Activated CD4-positive, alpha-beta T cell treated with anti-CD3 and anti-CD28 coated beads, Interleukin-2, amount 10 ng/mL, durations not matched to agents 7 days and 5 days (primary cell): Measurements from ENCODE around the gene ERC1. TPM values are rescaled to one million over a fixed set of nuclear protein-coding genes. Genes with fewer than 3 reads are reported as not detected.
A peak's percentile ranks its signal among the peaks of the same experiment; 100 is the strongest.
"Not testable (repeated sequence)": the region's sequence is repeated elsewhere in the genome, so short reads cannot be mapped to it uniquely, and the experiment has no call there.

ENCODE experiments used
- CTCF ChIA-PET: fragments of 350-600 bp; sonication (Branson Sonifier 250); formaldehyde crosslinking; loops from one replicate; lab custom pipeline; 2021; ENCODE audit warnings: antibody characterized with exemption; lab: Charles Lee
- POLR2A ChIA-PET: fragments of 350-600 bp; sonication (Branson Sonifier 250); formaldehyde crosslinking; loops from one replicate; lab custom pipeline; 2021; ENCODE audit warnings: antibody characterized with exemption; lab: Charles Lee
- DNase-seq: peaks from one replicate; pipeline ENCODE4 v3.0.0-alpha.2; 2020
- H3K27ac Mint-ChIP-seq: one replicate; pipeline ENCODE4 v1.8.0; 2021; ENCODE audit warnings: mild to moderate bottlenecking, moderate library complexity, mixed read lengths
- H3K27me3 Mint-ChIP-seq: one replicate; pipeline ENCODE4 v1.8.0; 2021; ENCODE audit warnings: mixed read lengths
- H3K36me3 Mint-ChIP-seq: one replicate; pipeline ENCODE4 v1.8.0; 2021; ENCODE audit warnings: low read depth, mixed read lengths
- H3K4me1 Mint-ChIP-seq: one replicate; pipeline ENCODE4 v1.8.0; 2021; ENCODE audit warnings: mixed read lengths
- H3K4me3 Mint-ChIP-seq: one replicate; pipeline ENCODE4 v1.8.0; 2021; ENCODE audit warnings: mild to moderate bottlenecking, moderate library complexity, mixed read lengths
- H3K9me3 Mint-ChIP-seq: one replicate; pipeline ENCODE4 v1.8.0; 2021; ENCODE audit warnings: mixed read lengths
- total RNA-seq, 2 experiments: library from RNA; stranded (reverse); gene quantifications; one replicate each; pipeline ENCODE4 v1.2.3, GENCODE V29; 2021

The ERC1 gene
- total RNA-seq, 2 experiments from 2014 or later, result 38.7 to 43.4 TPM

DNA sequence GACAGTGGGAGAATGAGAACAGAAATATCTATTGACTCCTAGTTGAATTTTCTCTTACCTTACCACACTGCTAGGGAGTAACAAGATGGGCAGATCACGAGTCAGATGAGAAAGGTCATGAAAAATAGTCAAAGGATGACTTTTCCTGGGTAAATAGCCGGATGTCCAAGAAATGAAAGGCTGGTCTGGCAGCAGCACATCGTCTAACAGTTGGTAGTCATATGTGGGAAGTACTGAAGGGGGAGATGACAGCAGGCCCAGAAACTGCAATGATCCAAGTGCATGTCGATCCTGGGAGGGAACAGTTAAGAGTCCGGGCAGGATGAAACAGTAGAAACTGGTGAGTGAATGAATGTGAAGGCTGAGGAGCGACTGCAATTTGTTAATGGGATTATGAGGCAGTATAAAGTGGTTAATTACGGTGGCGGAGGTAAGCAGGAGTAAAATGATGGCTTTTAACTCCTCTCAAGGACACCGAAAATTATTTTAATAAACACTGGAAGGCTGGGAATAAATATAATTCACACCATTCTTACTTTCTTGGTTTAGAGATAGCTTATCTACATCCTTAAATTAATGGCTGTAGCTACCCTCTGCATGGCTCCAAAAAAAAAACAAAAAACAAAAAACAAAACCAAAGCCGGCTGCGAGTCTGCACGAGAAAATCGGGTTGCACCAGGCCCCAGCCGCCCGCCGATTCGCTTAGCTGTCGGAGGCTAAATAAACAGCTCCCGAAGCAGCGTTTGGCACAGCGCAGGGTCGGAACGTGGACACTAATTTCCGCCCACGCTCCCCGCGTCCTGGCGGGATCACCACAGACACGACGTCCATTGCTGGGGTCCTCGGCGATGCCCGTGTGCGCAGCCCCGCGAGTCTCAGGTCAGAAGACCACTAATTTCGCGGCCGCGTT is 1.0 kb upstream of the ERC1 start:
- H3K27me3 Mint-ChIP-seq, result no peaks in the 10 kb centered on the region
- peak; percentile 67 for DNase-seq
- H3K9me3 Mint-ChIP-seq, result no peaks in the 10 kb centered on the region
- no peaks in the 10 kb centered on the region for H3K36me3 Mint-ChIP-seq
- peak overlapping the region; percentile 88 for H3K27ac Mint-ChIP-seq
- POLR2A ChIA-PET, result interaction anchor here (1.3 kb wide), 1 partner anchor 40 kb away, joined by 5 read pairs; the partner anchor contains the start of gene RAD52
- H3K4me1 Mint-ChIP-seq, result peaks cover 40% of the 10 kb centered on the region
- CTCF ChIA-PET, result interaction anchor here (0.7 to 2.6 kb wide), 2 partner anchors 9 to 40 kb away, joined by 3 to 12 read pairs; partner anchors contain the start of gene RAD52
- H3K4me3 Mint-ChIP-seq, result peak overlapping the region; percentile 75

DNA sequence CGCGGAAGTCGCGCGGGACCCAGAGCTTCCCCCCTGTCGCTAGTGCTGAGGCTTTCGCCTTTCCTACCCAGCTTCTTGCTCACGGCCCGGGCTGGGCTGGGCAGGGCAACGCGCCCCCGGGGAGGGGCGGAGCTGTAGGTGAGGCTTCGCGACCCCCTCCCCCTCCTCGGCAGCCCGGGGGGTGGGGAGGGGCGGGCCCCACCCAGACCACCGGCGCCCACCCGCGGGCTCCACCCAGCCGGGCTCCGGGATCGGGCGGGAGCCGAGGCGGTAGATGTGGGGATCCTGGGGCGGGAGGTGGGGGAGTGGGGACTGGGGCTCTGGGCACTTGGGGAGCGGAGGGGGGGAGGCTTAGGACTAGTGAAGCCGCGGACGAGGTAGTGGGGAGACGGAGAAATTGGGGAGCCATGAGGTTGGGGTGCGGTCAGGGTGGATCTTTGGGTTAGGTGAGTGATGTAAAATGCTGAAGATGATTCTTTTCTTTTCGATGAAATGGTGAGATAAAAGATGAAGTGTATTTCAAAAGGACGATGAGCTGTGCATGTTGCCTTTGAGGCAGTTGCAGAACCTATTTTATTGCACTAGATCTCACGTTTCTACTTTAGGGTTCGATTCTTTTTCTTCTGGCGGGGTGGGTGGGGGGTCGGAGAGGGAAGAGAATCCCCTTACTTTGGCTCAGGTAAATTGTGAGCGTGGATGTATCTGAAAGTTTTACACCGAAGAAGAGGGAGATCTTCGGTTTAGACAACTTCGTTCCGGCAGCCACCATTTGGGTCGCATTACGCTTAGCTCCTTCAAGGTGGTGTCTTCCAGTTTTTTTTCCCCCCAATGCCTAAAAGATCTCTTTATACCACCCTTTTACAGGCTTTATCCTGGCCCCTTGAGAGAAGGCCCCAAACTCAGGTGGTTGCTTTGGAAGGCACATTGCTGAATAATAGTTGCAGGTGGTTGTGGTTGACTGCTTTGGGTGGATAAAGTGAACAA is 619 bp downstream of the ERC1 start:
- H3K27ac Mint-ChIP-seq, result peak overlapping the region; percentile 92
- DNase-seq, result peak; percentile 54
- H3K27me3 Mint-ChIP-seq, result no peaks in the 10 kb centered on the region
- H3K36me3 Mint-ChIP-seq, result no peaks in the 10 kb centered on the region
- ChIA-PET POLR2A (interaction anchor here (0.6 kb wide), 1 partner anchor 57 kb away, joined by 6 read pairs; no protein-coding TSS in a partner anchor), CTCF (interaction anchor here (0.5 to 2.6 kb wide), 5 partner anchors 10 to 47 kb away, joined by 3 to 12 read pairs (median 4); partner anchors contain the start of gene RAD52)
- H3K4me1 Mint-ChIP-seq, result peaks cover 47% of the 10 kb centered on the region
- H3K4me3 Mint-ChIP-seq, result peak overlapping the region; percentile 83
- no peaks in the 10 kb centered on the region for H3K9me3 Mint-ChIP-seq

DNA sequence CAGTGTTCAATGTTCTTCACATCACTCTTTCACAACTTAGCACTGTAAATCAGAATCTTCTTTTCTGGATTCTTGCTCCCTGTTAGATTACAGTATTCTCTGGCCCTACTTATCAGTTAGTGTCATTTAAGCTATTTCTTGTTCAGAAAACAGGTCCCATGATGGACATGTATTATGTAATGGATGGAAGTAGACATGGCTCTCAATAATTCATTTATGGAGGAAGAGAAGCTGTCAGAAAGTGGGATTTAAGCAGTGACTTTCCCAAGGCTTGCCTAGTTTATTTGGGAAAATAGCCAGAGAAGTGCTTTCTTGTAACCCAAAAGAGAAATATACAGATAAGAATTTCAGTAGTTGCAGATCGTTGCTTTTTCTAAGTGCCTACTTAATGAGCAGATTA is 1.6 kb downstream of the ERC1 start:
- H3K36me3 Mint-ChIP-seq, result no peaks in the 10 kb centered on the region
- no peaks in the 10 kb centered on the region for H3K9me3 Mint-ChIP-seq
- CTCF ChIA-PET, result interaction anchor here (0.7 to 1.5 kb wide), 2 partner anchors 11 to 41 kb away, joined by 3 to 4 read pairs; no protein-coding TSS in a partner anchor
- DNase-seq, result no peak
- no peaks in the 10 kb centered on the region for H3K27me3 Mint-ChIP-seq
- peak overlapping the region; percentile 83 for H3K4me3 Mint-ChIP-seq
- H3K27ac Mint-ChIP-seq, result no peak overlapping the region
- POLR2A ChIA-PET, result interaction anchor here (0.6 kb wide), 1 partner anchor 59 kb away, joined by 6 read pairs; no protein-coding TSS in a partner anchor
- peaks cover 51% of the 10 kb centered on the region for H3K4me1 Mint-ChIP-seq

DNA sequence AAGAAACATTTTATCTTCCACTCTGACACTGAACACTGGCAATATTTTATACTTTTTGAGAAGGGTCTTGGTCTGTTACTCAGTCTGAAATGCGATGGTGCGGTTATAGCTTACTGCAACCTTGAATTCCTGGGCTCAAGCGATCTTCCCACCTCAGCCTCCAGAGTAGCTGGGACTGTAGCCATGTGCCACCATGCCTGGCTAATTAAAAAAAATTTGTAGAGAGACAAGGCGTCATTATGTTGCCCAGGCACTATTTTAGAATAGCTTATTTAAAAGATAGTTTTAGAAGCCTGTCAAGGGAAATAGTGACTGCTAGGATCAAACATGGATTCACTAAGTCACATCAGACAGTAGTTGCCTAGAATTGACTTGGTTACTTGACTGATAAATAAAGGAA is 5.9 kb downstream of the ERC1 start:
- no peaks in the 10 kb centered on the region for H3K27me3 Mint-ChIP-seq
- CTCF ChIA-PET, result interaction anchor here (0.6 kb wide), 1 partner anchor 99 kb away, joined by 3 read pairs; no protein-coding TSS in a partner anchor
- peaks cover 8% of the 10 kb centered on the region for H3K36me3 Mint-ChIP-seq
- H3K4me1 Mint-ChIP-seq, result peaks cover 36% of the 10 kb centered on the region
- DNase-seq, result no peak
- POLR2A ChIA-PET, result no interaction called here
- H3K4me3 Mint-ChIP-seq, result no peak overlapping the region
- no peak overlapping the region for H3K27ac Mint-ChIP-seq
- H3K9me3 Mint-ChIP-seq, result no peaks in the 10 kb centered on the region

DNA sequence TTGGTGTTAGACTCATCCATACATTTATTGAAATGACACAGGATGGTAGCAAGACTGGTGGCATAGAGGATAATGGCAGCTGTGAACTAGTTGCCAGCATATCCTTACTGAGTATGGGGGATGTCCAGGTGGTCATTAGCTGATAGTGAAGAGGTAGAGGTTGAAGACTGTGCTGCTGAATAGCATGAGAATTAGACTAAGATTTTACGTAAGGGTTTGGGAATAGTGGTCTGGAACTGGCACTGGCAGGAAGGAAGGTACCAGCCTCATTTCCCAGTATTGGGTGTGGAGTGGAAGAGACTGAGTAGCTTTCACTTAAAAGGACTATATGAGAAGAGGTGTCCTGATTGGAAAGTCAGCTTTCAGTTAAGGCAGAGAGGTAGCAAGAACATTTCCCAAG is 6.5 kb downstream of the ERC1 start:
- peaks cover 31% of the 10 kb centered on the region for H3K4me1 Mint-ChIP-seq
- POLR2A ChIA-PET, result no interaction called here
- H3K27ac Mint-ChIP-seq, result no peak overlapping the region
- H3K9me3 Mint-ChIP-seq, result no peaks in the 10 kb centered on the region
- no peak overlapping the region for H3K4me3 Mint-ChIP-seq
- H3K36me3 Mint-ChIP-seq, result peaks cover 11% of the 10 kb centered on the region
- CTCF ChIA-PET, result no interaction called here
- no peaks in the 10 kb centered on the region for H3K27me3 Mint-ChIP-seq
- DNase-seq, result no peak

DNA sequence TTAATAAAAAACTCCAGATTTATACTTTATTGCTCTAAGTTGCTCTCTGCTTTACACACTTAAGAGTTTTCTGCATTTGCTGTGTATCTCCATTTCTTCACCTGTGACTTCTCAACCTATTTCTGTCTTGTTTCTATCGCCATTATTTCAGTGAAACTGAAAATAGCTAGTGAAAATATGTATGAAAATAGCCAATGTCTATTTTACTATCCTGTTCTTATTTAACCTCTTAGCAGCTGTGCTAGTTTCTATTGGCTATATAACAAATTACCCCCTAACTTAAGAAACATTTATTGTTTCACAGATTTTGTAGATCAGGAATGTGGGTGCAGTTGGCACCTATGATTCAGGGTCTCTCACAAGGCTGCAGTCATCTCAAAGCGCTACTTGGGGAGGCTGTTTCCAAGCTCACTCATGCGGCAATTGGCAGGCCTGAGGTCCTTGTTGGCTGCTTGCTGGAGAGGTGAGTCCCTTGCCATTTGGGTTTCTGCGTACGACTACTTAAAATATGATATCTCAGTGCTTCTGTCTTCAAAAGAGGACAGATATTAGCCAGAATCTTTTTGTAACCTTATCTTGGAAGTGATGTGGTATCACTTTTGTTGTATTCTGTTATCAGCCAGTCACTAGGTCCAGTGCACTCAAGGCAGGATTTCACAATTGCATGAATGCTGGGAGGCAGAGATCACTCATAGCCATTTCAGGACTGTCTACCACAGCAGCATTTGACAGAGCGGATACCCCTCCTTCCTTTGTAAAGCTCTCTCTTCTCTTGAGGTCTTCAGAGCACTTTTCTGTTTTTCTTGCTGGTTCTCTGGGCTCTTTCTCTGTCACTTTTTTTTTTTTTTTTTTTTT is 7.2 kb downstream of the ERC1 start:
- Mint-ChIP-seq H3K4me1 (peaks cover 26% of the 10 kb centered on the region), H3K4me3 (no peak overlapping the region), H3K36me3 (peaks cover 14% of the 10 kb centered on the region), H3K9me3 (no peaks in the 10 kb centered on the region), H3K27me3 (no peaks in the 10 kb centered on the region), H3K27ac (no peak overlapping the region)
- DNase-seq, result no peak
- CTCF ChIA-PET, result no interaction called here
- POLR2A ChIA-PET, result no interaction called here

DNA sequence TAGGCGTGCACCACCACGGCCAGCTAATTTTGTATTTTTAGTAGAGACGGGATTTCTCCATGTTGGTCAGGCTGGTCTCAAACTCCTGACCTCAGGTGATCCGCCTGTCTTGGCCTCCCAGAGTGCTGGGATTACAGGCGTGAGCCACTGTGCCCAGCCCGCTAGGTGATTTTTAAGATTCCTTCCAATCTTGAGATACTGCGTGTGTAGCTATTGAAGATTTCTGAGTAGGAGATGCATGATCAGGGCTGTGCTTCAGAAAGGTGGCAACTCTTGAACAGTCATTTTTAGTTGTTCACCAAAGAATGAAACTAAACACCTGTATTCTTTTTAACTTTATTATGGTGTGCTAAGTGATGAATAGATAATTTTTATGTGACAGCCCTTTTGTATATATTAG is 8.7 kb downstream of the ERC1 start:
- Mint-ChIP-seq H3K36me3 (peaks cover 14% of the 10 kb centered on the region), H3K4me1 (peaks cover 21% of the 10 kb centered on the region)
- H3K27ac Mint-ChIP-seq, H3K9me3 Mint-ChIP-seq, DNase-seq, H3K4me3 Mint-ChIP-seq, POLR2A ChIA-PET, CTCF ChIA-PET, H3K27me3 Mint-ChIP-seq: not testable (repeated sequence)

DNA sequence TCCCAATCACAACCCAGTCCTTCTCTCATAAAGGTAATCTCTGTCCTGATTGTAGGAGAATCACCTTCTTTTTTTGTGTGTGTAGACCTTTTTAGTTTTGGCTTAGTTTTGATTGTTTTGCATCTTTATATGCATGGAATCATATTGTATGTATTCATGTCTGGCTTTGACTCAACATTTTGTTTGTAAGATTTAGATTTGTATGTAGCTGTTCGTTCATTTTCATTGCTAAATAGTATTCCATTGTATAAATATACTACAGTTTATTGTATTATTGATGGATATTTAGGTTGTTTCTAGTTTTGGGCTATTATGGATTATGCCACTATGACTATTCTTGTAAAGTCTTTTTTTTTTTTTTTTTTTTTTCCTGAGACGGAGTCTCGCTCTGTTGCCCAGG is 10.5 kb downstream of the ERC1 start:
- POLR2A ChIA-PET, result no interaction called here
- no peak overlapping the region for H3K27ac Mint-ChIP-seq
- H3K4me1 Mint-ChIP-seq, result peaks cover 14% of the 10 kb centered on the region
- H3K4me3 Mint-ChIP-seq, result no peak overlapping the region
- no peak for DNase-seq
- H3K27me3 Mint-ChIP-seq, result no peaks in the 10 kb centered on the region
- CTCF ChIA-PET, result interaction anchor here (1.1 kb wide), 1 partner anchor 10 kb away, joined by 5 read pairs; no protein-coding TSS in a partner anchor
- H3K36me3 Mint-ChIP-seq, result peaks cover 14% of the 10 kb centered on the region
- H3K9me3 Mint-ChIP-seq, result no peaks in the 10 kb centered on the region

DNA sequence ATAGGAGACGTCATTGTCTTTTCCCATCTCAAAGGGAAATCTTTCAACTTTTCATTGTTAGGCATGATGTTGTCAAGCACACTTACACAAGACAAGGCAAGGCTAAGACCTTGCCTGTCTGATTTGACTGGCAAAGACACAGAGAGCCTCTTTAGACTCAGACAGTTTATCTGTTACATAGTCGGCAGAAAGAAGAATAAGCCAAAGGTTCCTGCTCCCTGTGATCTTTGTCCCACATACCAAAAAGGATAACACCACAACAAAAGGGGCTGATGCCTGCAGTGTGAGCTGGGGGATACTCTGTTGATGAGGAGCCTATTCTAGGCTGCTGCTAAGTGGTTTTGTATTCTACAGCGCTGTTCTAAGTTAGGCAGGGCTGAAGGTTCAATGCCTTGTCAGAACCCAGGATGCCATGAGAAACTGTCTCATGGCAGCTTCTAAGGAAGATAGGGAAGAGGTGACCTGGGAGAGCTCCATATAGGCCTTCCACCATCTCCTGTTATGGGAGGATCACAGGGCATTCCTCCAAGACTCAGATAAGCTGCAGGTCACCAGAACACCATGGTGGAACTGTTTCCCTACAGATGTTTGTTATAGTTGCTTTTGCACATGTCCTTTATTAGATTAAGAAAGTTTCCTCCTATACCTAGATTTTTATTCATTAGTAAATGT is 12.7 kb downstream of the ERC1 start:
- H3K9me3 Mint-ChIP-seq, result no peaks in the 10 kb centered on the region
- no peaks in the 10 kb centered on the region for H3K27me3 Mint-ChIP-seq
- no peak for DNase-seq
- H3K4me1 Mint-ChIP-seq, result peaks cover 6% of the 10 kb centered on the region
- ChIA-PET CTCF (no interaction called here), POLR2A (no interaction called here)
- peaks cover 14% of the 10 kb centered on the region for H3K36me3 Mint-ChIP-seq
- H3K4me3 Mint-ChIP-seq, result no peak overlapping the region
- no peak overlapping the region for H3K27ac Mint-ChIP-seq

DNA sequence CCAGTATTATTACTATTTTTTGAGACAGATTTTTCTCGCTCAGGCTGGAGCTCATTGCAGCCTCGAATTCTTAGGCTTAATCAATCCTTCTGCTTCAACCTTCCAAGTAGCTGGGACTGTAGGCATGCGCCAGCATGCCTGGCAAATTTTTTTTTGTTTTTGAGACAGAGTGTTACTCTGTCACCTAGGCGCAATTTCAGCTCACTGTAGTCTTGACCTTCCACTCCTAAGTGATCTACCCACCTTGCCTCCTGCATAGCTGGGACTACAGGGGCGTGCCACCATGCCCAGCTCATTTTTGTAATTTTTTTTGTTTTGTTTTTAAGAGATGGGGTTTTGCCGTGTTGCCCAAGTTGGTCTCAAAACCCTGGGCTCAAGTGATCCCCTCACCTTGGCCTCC is 15.2 kb downstream of the ERC1 start:
- DNase-seq, result no peak
- Mint-ChIP-seq H3K27ac (no peak overlapping the region), H3K27me3 (no peaks in the 10 kb centered on the region), H3K4me3 (no peak overlapping the region), H3K9me3 (no peaks in the 10 kb centered on the region), H3K4me1 (no peaks in the 10 kb centered on the region), H3K36me3 (peaks cover 10% of the 10 kb centered on the region)
- POLR2A ChIA-PET, result interaction anchor here (0.7 kb wide), 1 partner anchor 507 kb away, joined by 3 read pairs; no protein-coding TSS in a partner anchor
- CTCF ChIA-PET, result no interaction called here

DNA sequence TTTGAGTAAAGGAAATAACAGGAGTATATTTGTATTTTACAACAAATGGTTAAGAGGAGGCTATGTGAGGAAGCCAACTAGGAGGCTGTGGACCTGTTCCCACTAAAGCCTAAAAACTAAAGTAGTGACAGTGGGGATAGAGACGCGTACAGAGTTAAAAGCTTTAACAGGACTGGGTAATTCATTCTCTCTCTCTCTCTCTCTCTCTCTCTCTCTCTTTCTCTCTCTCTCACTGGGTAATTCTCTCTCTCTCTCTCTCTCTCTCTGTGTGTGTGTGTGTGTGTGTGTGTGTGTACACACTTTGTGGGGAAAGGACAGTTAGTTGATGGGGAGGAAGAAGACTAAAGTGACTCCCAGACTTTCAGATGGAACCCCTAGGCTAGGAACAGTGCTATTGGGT is 16.3 kb downstream of the ERC1 start:
- Mint-ChIP-seq H3K27me3 (no peaks in the 10 kb centered on the region), H3K4me1 (no peaks in the 10 kb centered on the region), H3K4me3 (no peak overlapping the region), H3K9me3 (no peaks in the 10 kb centered on the region), H3K36me3 (peaks cover 6% of the 10 kb centered on the region), H3K27ac (no peak overlapping the region)
- ChIA-PET CTCF (no interaction called here), POLR2A (no interaction called here)
- no peak for DNase-seq
